PC-3 (cell line): ENCODE data around the gene SLC45A2. TPM values are rescaled to one million over a fixed set of nuclear protein-coding genes. Genes with fewer than 3 reads are reported as not detected.
"Not testable (repeated sequence)": the region's sequence is repeated elsewhere in the genome, so short reads cannot be mapped to it uniquely, and the experiment has no call there.

Source experiments
- ATAC-seq: fragments of 200-7000 bp; cut with Tn5 transposase; 2 replicates; pipeline ENCODE4 v1.9.1; 2020; ENCODE audit warnings: mild to moderate bottlenecking, moderate library complexity
- BruUV-seq: library from RNA; stranded (reverse); fragments of 400-500 nt; replicated peaks from 2 replicates; lab custom pipeline; 2021; lab: Mats Ljungman, UMichigan
- CTCF ChIA-PET: fragments of 300-600 bp; sonication (Branson Sonifier 250); formaldehyde crosslinking; loops from one replicate; lab custom pipeline; 2022; ENCODE audit warnings: antibody characterized with exemption; lab: Charles Lee
- POLR2A ChIA-PET: fragments of 300-600 bp; sonication (Branson Sonifier 250); formaldehyde crosslinking; loops from one replicate; lab custom pipeline; 2022; ENCODE audit warnings: antibody characterized with exemption; ENCODE audit not compliant: unreplicated experiment; lab: Charles Lee
- DNase-seq: peaks from one replicate; pipeline ENCODE4 v3.0.0-alpha.2; 2015
- H2AFZ ChIP-seq: fragments of 300-600 bp; sonication (generic); 2 replicates; pipeline ENCODE4 v1.6.0; 2016; ENCODE audit warnings: antibody characterized with exemption, low read length
- H3F3A ChIP-seq: fragments of 300-600 bp; sonication (generic); one replicate; pipeline ENCODE4 v1.6.0; 2017; ENCODE audit warnings: antibody characterized with exemption, low read length, control low read depth, mild to moderate bottlenecking; ENCODE audit not compliant: unreplicated experiment
- H3K27ac ChIP-seq: fragments of 300-600 bp; sonication (generic); 2 replicates; pipeline ENCODE4 v1.5.1; 2016; ENCODE audit warnings: mild to moderate bottlenecking, low read length
- H3K27me3 ChIP-seq: fragments of 300-600 bp; sonication (generic); 2 replicates; pipeline ENCODE4 v1.6.1; 2016; ENCODE audit warnings: low read length, mixed read lengths
- H3K36me3 ChIP-seq: fragments of 300-600 bp; sonication (generic); 2 replicates; pipeline ENCODE4 v1.6.1; 2016; ENCODE audit warnings: low read depth, mixed run types, low read length, mixed read lengths
- H3K4me1 ChIP-seq: fragments of 300-600 bp; sonication (generic); 2 replicates; pipeline ENCODE4 v1.5.1; 2016; ENCODE audit warnings: low read length; ENCODE audit not compliant: insufficient read depth
- H3K4me2 ChIP-seq: fragments of 300-600 bp; sonication (generic); 2 replicates; pipeline ENCODE4 v1.6.0; 2016; ENCODE audit warnings: low read length
- H3K4me3 ChIP-seq: fragments of 300-600 bp; sonication (generic); 2 replicates; pipeline ENCODE4 v1.5.1; 2016; ENCODE audit warnings: mild to moderate bottlenecking, low read length, mixed read lengths
- H3K79me2 ChIP-seq: fragments of 300-600 bp; sonication (generic); 2 replicates; pipeline ENCODE4 v1.6.1; 2017; ENCODE audit warnings: low read length, mixed read lengths
- H3K9ac ChIP-seq: fragments of 300-600 bp; sonication (generic); 2 replicates; pipeline ENCODE4 v1.6.0; 2016; ENCODE audit warnings: mild to moderate bottlenecking, low read length
- H3K9me2 ChIP-seq: fragments of 300-600 bp; sonication (generic); replicated peaks from 2 replicates; pipeline ENCODE4 v1.6.1; 2016; ENCODE audit warnings: mixed run types, low read length, mixed read lengths
- H3K9me3 ChIP-seq: fragments of 300-600 bp; sonication (generic); 2 replicates; pipeline ENCODE4 v1.6.1; 2016; ENCODE audit warnings: low read length, mixed read lengths
- H4K20me1 ChIP-seq: fragments of 300-600 bp; sonication (generic); 2 replicates; pipeline ENCODE4 v1.6.1; 2016; ENCODE audit warnings: low read length, mixed read lengths
- EZH2 ChIP-seq: fragments of 300-600 bp; sonication (generic); IDR thresholded peaks from one replicate; pipeline ENCODE4 v1.6.1; 2017; ENCODE audit warnings: antibody characterized with exemption, mild to moderate bottlenecking, low read length; ENCODE audit not compliant: unreplicated experiment
- EZH2phosphoT487 ChIP-seq: fragments of 300-600 bp; sonication (generic); IDR thresholded peaks from 2 replicates; pipeline ENCODE4 v1.6.1; 2018; ENCODE audit warnings: mild to moderate bottlenecking, antibody characterized with exemption, low read length, borderline replicate concordance
- intact Hi-C: fragments of 100-400 bp; cut with micrococcal nuclease; formaldehyde crosslinking; loops from 2 replicates; pipeline ENCODE4 v1.9.0; 2023
- total RNA-seq: library from RNA; depleted of rRNA; stranded (reverse); fragments of >200 nt; gene quantifications from 2 replicates; pipeline ENCODE4 v1.2.3, GENCODE V29; 2014
- TF ChIP-seq, protein P1 (sequence below): fragments of 300-600 bp; sonication (generic); conservative IDR thresholded peaks from 2 replicates; pipeline ENCODE4 v1.5.1; 2017; ENCODE audit warnings: antibody characterized with exemption, low read depth, mild to moderate bottlenecking, low read length

Gene SLC45A2
- total RNA-seq, 1 experiment from 2014 or later = not detected

DNA sequence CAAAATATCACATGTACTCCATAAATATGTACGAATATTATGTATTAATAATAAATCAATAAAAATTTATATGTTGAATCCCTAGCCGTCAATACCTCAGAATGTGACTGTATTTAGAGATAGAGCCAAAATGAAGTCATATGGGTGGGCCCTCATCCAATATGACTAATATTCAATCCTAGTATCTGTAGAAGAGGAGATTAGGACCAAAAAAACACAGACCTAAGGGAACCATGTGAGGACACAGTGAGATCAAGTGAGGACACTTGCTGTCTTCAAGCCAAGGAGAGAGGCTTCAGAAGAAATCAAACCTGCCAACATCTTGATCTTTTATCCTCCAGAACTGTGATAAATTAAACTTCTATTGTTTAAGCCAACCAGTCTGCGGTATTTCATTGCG lies 27.0 kb upstream of the SLC45A2 start:
- H3K4me3 ChIP-seq = no peak overlapping the region
- no peak overlapping the region for H2AFZ ChIP-seq
- CTCF ChIA-PET = no interaction called here
- no peaks in the 10 kb centered on the region for H3K27me3 ChIP-seq
- POLR2A ChIA-PET = no interaction called here
- no peaks in the 10 kb centered on the region for H3F3A ChIP-seq
- H3K4me1 ChIP-seq = peaks cover 18% of the 10 kb centered on the region
- BruUV-seq = no TSS peak
- no peak overlapping the region for H3K9ac ChIP-seq
- peaks cover 8% of the 10 kb centered on the region for H3K79me2 ChIP-seq
- DNase-seq (no peak), ATAC-seq (no peak)
- no peak for TF ChIP-seq EZH2
- TF ChIP-seq EZH2phosphoT487 = no peak
- TF ChIP-seq, protein P1, sequence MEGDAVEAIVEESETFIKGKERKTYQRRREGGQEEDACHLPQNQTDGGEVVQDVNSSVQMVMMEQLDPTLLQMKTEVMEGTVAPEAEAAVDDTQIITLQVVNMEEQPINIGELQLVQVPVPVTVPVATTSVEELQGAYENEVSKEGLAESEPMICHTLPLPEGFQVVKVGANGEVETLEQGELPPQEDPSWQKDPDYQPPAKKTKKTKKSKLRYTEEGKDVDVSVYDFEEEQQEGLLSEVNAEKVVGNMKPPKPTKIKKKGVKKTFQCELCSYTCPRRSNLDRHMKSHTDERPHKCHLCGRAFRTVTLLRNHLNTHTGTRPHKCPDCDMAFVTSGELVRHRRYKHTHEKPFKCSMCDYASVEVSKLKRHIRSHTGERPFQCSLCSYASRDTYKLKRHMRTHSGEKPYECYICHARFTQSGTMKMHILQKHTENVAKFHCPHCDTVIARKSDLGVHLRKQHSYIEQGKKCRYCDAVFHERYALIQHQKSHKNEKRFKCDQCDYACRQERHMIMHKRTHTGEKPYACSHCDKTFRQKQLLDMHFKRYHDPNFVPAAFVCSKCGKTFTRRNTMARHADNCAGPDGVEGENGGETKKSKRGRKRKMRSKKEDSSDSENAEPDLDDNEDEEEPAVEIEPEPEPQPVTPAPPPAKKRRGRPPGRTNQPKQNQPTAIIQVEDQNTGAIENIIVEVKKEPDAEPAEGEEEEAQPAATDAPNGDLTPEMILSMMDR = no peak
- intact Hi-C loops = no loop called here
- H3K27ac ChIP-seq = no peak overlapping the region
- H3K36me3 ChIP-seq = no peaks in the 10 kb centered on the region
- no peaks in the 10 kb centered on the region for H4K20me1 ChIP-seq
- no peaks in the 10 kb centered on the region for H3K9me2 ChIP-seq
- H3K9me3 ChIP-seq = no peaks in the 10 kb centered on the region
- H3K4me2 ChIP-seq = no peak overlapping the region

DNA sequence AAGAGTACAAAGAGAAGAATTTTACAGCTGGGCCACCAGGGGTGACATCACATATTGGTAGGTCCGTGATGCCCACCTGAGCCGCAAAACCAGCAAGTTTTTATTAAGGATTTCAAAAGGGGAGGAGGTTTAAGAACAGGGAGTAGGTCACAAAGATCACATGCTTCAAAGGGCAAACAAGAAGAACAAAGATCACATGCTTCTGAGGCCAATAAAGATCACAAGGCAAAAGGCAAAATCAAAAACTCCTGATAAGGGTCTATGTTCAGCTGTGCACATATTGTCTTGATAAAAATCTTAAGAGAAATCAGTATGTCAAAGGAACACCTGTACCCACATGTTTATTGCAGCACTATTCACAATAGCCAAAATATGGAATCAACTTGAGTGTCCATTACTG lies 25.7 kb upstream of the SLC45A2 start:
- H3F3A ChIP-seq, H3K9ac ChIP-seq, H3K36me3 ChIP-seq, BruUV-seq, CTCF ChIA-PET, H3K4me3 ChIP-seq, DNase-seq, H3K4me2 ChIP-seq, H3K9me2 ChIP-seq, ATAC-seq, H3K9me3 ChIP-seq, H3K27me3 ChIP-seq, H2AFZ ChIP-seq, H4K20me1 ChIP-seq, POLR2A ChIA-PET, intact Hi-C loops, H3K27ac ChIP-seq: not testable (repeated sequence)
- peaks cover 17% of the 10 kb centered on the region for H3K79me2 ChIP-seq
- H3K4me1 ChIP-seq = peaks cover 28% of the 10 kb centered on the region

DNA sequence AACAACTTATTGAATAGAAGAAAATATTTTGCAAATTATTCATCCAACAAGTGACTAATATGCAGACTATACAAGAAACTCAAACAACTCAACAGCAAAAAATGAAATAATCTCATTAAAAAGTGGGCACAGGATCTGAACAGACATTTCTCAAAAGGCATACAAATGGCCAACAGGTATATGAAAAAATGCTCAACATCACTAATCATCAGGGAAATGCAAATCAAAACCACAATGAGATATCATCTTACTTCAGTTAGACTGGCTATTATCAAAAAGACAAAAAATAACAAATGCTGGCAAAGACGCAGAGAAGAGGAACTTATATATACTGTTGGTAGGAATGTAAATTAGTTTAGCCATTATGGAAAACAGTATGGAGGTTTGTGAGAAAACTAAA lies 25.1 kb upstream of the SLC45A2 start:
- no peaks in the 10 kb centered on the region for H3F3A ChIP-seq
- H3K4me1 ChIP-seq = peaks cover 28% of the 10 kb centered on the region
- intact Hi-C loops = loop anchor here (2.0 to 10.0 kb wide), 4 partner anchors 43 to 905 kb away; partner anchors contain the start of genes BRIX1 and RAD1
- H3K27me3 ChIP-seq = no peaks in the 10 kb centered on the region
- peak overlapping the region; percentile 87 for H3K4me2 ChIP-seq
- H3K36me3 ChIP-seq = no peaks in the 10 kb centered on the region
- ATAC-seq (no peak), DNase-seq (peak; percentile 42)
- no peak overlapping the region for H3K9ac ChIP-seq
- ChIA-PET CTCF (no interaction called here), POLR2A (no interaction called here)
- no peak overlapping the region for H3K27ac ChIP-seq
- BruUV-seq = no TSS peak
- no peaks in the 10 kb centered on the region for H3K9me2 ChIP-seq
- no peaks in the 10 kb centered on the region for H3K9me3 ChIP-seq
- TF ChIP-seq EZH2phosphoT487 = no peak
- H3K4me3 ChIP-seq = no peak overlapping the region
- peaks cover 17% of the 10 kb centered on the region for H3K79me2 ChIP-seq
- H4K20me1 ChIP-seq = no peaks in the 10 kb centered on the region
- H2AFZ ChIP-seq = no peak overlapping the region

DNA sequence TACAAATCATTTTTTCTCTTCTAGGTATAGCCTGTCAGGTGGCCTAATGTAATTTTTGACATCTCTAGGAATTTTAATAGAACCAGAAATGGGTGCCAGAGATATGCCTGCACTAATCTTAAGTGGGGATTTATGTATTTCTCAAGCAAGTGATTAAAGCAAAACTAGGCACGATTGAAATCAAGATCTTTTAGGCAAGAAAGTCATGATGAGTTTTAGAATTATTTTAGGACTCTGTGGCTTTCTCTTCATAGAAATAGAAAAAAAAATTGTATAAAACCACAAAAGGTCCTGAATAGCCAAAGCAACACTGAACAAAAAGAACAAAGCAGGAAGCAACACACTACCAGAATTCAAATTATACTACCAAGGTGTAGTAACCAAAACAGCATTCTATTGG lies 24.3 kb upstream of the SLC45A2 start:
- intact Hi-C loops = loop anchor here (2.0 to 10.0 kb wide), 4 partner anchors 44 to 906 kb away; partner anchors contain the start of genes BRIX1 and RAD1
- no peak for TF ChIP-seq EZH2phosphoT487
- TF ChIP-seq EZH2 = no peak
- TF ChIP-seq, protein P1 = no peak
- BruUV-seq = no TSS peak
- no peak for DNase-seq
- peak overlapping the region; percentile 81 for H3K9ac ChIP-seq
- H3K4me2 ChIP-seq = peak overlapping the region; percentile 87
- no peaks in the 10 kb centered on the region for H3K9me2 ChIP-seq
- H3K36me3 ChIP-seq = no peaks in the 10 kb centered on the region
- H4K20me1 ChIP-seq = no peaks in the 10 kb centered on the region
- H3K4me1 ChIP-seq = peaks cover 28% of the 10 kb centered on the region
- H3K9me3 ChIP-seq = no peaks in the 10 kb centered on the region
- peak overlapping the region; percentile 94 for H2AFZ ChIP-seq
- ChIA-PET POLR2A (interaction anchor here (0.6 to 0.7 kb wide), 3 partner anchors 14 to 190 kb away, joined by 3 to 24 read pairs (median 4); no protein-coding TSS in a partner anchor), CTCF (interaction anchor here (0.6 kb wide), 1 partner anchor 995 kb away, joined by 6 read pairs; no protein-coding TSS in a partner anchor)
- peak overlapping the region; percentile 74 for H3K27ac ChIP-seq
- H3K27me3 ChIP-seq = no peaks in the 10 kb centered on the region
- H3F3A ChIP-seq = no peaks in the 10 kb centered on the region
- no peak for ATAC-seq
- peaks cover 17% of the 10 kb centered on the region for H3K79me2 ChIP-seq
- H3K4me3 ChIP-seq = peak overlapping the region; percentile 82
